Retina (tissue), 1 donor: ENCODE data around the gene MUC5AC.

Experiments used
- DNase-seq: peaks from one replicate; pipeline ENCODE4 v3.0.0-alpha.2; 2016

MUC5AC gene

GRCh38 chr11:1217151-1217550 lies 59.4 kb downstream of the MUC5AC start:
- no peak for DNase-seq

GRCh38 chr11:1218256-1218787 lies 60.6 kb downstream of the MUC5AC start:
- DNase-seq: no peak

GRCh38 chr11:1218788-1219445 lies 61.2 kb downstream of the MUC5AC start:
- DNase-seq: no peak

- DNase-seq: no peak
These were observed 61.7 kb downstream of the MUC5AC start for GRCh38 chr11:1219446-1219833.

GRCh38 chr11:1219834-1220815 lies 62.4 kb downstream of the MUC5AC start:
- DNase-seq: no peak

GRCh38 chr11:1220941-1221721 lies 63.4 kb downstream of the MUC5AC start:
- no peak for DNase-seq

- DNase-seq: no peak
These were observed 64.1 kb downstream of the MUC5AC start for GRCh38 chr11:1221848-1222311.

GRCh38 chr11:1222491-1223345 lies 65.0 kb downstream of the MUC5AC start, which contains the start of gene MUC5B:
TSS of gene MUC5B (plus strand) at chr11:1223066. CDS start at chr11:1223124, 58 bp downstream.
- no peak for DNase-seq

GRCh38 chr11:1223346-1224110 lies 65.8 kb downstream of the MUC5AC start:
- no peak for DNase-seq

- DNase-seq: no peak
These were observed 66.3 kb downstream of the MUC5AC start for GRCh38 chr11:1224111-1224490.

- DNase-seq: no peak
These were observed 67.0 kb downstream of the MUC5AC start for GRCh38 chr11:1224491-1225385.

GRCh38 chr11:1225386-1226225 lies 67.9 kb downstream of the MUC5AC start:
- no peak for DNase-seq

GRCh38 chr11:1226226-1226985 lies 68.7 kb downstream of the MUC5AC start:
- no peak for DNase-seq

- no peak for DNase-seq
These were observed 69.3 kb downstream of the MUC5AC start for GRCh38 chr11:1226986-1227550.

- DNase-seq: no peak
These were observed 69.9 kb downstream of the MUC5AC start for GRCh38 chr11:1227551-1228100.

GRCh38 chr11:1228101-1228821 lies 70.5 kb downstream of the MUC5AC start:
- no peak for DNase-seq
